ENCODE results near the gene SMIM5.
"Not testable (repeated sequence)": the region's sequence is repeated elsewhere in the genome, so short reads cannot be mapped to it uniquely, and the experiment has no call there.

Gene SMIM5

DNA sequence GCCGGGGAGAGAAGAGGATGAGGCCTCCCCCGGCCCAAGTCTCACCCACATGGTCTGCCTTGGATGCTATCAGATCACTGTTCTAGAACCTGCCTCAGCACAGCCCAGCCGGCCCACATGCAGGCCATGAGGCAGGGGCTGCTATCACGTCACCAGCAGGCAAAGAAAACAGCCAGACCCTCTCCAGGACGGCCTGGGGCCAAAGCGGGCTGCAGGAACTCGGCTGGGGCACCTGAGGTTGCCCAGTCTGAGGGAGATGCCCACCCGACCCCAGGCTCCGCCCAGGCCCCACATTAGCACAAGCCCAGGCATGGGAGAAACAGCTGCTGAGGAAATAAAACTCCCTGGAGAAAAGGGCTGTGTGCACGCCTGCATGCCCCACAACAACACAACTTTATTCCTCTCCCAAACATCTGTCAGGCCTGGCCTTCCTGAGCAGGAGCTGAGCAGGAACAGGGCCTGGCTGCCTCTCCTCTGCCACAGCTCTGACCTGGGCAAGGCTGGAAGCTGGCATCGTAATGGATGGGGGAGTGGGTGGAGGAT is 6.7 kb upstream of the SMIM5 start:
- DNase-seq: no peak

- DNase-seq: no peak
Observed at GRCh38 chr17:75627094-75627493, 6.1 kb upstream of the SMIM5 start.

DNA sequence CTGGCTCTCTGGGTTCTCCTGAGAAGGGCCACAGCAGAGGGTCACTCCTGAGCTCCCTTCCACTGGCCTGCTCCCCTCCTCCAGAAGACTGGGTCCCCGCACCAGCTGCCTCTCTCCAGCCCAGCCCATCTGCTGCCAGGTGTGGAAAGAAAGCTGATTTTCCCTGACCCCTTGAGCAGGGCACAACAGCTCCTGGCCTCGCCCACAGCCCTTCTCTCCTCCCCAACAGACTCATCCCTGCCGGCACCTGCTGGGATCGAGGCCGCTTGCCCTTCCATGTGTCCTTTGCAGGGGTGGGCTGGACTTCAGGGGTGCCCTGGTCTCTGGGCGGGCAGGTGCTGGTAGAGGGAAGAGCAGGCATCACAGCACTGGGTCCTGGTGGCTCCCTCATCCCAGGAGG is 4.8 kb upstream of the SMIM5 start:
- DNase-seq: no peak

GRCh38 chr17:75629157-75629556 is 4.1 kb upstream of the SMIM5 start:
- DNase-seq: no peak

DNA sequence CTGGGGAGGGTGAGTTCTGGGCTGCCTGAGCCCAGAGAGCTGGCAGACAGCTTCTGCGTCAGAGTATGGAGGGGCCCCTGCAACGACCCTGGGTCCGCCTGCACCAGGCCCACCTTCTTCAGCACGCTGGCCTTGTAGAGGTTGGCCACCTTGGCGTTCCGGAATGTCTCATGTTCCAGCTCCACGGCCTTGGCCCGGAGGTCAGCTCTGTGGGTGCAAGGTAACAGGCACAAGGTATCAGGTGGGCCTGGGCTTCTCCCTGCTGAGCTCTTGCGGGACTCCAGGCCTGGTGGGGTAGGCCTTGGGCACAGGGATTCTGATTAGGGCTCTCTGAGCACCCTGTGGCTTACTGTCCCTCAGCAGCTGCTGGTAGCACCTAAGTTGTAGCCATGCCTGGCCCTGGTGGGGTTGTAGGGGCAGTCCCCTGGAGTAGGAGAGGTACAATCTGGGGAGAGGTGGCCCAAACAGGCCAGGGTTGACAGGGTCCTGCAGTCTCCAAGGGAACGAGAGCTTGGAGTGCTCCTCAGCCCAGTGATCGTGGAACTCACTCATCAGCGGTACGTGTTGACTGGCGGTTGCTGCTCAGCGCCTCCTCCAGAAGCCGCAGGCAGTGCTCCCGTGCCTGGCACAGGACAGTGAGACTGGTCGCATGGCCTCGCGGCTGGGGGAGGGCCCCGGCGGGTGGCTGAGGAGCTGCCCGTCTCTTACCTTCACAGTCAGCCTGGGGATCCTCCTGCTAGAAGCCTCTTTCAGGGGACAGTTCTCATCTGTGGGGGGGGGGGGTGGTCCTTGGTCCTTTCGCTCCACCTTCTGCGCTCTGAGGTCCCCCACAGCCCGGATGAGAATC is 2.9 kb upstream of the SMIM5 start:
- no peak for DNase-seq

DNA sequence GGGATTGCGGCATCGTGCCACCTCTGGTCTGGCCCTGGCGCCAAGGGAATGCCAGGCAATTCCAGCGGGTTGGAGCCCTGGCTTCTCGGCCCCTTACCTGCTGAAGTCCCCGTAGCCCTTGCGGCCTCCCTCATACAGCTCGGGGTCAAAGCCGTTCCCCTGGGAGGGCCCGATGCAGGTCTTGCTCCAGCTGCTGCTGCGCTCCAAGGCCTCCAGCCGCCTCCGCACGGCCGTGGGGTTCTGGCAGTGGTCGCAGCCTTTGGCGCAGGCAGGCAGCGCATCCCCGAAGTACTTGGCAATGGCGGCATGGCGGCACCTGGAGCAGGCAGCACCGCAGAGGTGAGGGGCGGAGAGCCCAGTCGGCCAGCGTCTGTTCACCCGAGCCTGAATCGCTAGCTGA is 1.9 kb upstream of the SMIM5 start:
- no peak for DNase-seq

GRCh38 chr17:75632428-75632827 is 806 bp upstream of the SMIM5 start:
- no peak for DNase-seq

DNA sequence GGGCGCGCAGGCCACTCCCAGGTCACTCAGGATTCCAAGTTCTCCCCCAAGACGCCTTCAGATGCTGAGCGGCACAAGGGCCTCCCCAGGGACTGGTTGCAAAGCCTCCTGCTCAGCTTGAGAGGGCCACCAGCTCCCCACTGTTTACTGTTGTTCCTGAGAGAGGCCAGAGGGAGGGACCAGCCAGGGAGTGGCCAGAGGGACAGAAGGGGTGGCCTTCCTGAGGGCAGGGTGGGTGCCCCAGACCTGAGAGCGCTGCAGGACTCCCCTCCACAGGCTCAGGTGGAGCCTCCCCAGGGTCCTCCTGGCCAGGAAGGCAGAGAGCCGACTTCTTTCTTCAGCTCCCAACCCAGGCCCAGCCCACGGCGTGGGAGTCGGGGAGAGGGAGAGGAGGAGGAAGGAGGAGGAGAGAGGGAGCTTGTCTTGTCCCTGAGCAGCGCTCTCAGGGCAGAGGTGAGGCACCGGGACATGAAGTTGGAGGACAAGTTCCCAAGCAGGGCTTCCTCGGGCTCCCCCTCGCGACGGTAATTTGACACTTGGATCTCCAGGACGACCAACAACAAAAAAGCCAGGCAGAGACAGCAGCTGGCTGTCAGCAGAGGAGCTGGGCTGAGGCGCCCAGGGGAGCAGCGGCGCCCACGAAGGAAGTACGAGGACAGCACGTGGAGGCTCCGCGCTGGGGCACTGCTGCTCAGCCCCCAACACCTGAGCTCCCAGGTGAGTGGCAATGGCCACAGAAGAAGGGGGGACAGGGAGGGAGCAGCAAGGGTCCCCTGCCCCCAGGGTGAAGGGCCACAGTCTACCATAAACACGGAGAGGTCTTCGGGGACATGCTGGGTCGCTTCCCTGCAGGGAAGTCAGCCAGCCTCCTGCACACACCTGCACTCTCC is 497 bp downstream of the SMIM5 start:
- DNase-seq: peak; percentile 79

DNA sequence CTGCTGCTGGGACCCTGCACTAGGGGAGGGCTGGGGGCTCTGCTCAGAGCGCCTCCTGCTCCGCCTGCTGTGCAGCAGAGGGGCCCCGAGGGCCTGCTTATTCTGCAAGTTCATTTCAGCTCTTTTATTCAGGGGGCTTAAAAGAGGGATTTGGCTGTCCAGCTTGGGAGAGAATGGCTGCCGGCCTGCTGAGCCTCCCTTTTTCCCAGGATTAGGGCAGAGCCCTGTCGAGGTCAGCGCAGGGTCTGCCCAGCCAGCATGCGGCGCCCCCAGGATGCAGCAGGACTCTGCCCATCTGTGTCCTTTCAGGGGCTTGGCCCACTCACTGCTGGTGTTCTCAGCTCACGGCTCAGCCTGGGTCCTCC is 1.1 kb downstream of the SMIM5 start:
- no peak for DNase-seq

DNA sequence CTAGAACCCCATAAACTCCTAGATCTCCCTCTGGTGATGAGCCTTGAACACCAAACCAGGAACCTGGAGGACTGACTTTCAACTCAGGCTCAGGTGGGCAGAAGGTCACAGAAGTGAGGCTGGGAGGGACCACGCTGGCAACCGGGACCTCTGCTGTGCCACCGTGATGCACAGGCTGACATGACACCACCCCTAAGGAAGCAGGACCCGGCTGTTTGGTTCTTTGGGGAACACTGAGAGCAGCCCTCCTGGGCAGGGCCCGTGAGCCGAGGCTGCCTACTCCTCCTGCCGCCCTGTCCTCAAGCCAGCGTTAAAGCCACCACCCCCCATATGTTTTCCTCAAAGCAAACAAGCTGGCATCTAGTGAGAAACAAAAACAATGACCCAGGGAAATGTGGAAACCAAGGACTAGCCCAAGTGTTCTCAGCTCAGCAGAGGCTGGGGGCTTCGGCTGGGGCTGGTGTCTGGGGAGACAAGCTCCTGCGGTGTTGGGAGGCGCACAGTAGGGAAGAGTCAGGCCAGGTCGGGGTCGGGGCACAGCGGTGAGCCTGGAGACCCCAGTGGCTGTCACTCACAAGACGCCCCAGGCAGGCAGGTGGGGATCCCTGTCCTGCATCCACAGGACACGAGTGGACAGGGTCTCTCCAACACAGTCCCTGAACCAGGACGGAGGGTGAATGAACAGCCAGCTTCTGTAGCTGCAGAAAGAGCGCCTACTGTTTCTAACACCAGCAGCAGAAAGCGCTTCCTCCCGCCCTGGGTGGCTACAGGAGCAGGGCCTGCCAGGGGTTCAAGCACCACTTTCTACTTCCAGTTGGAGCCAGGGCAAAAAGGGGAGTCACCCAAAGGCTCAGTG is 1.7 kb downstream of the SMIM5 start:
- no peak for DNase-seq

GRCh38 chr17:75635610-75636202 is 2.5 kb downstream of the SMIM5 start:
- no peak for DNase-seq

DNA sequence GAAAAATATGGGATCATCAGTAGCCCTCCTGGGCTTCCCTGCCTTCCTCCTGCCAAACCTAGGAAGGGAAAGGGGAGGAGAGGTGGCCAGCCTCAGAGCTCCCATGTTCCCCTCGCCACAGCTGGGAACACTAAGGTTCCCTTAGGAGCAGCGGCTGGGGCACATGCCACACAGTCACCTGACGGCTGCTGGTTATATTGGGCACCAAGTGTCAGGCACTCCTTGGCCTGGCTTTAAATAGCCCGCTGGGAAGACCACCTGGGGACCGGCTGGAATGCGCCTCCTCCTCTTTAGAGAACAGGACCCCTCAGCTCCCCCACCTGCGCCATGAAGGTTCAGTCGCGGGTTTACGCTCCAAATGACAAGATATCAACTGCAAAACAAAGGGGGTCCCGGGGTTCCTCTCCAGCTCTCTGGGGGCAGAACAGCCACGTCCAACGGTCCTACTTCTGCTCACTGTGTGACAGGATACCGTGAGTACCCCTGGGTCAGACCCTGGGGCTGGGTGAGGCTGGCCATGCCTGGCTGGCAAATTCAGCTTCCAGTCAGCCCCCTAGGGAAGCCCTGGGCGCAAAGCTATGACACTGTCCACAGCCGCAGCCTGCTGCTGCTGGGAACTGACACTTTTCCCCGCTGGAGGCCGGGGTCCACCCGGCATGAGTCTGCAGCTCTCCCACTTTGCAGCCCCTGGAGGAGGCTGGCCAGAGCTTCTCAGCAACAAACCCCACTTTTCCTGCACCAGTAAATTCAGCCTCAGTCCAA is 3.3 kb downstream of the SMIM5 start:
- DNase-seq: no peak

DNA sequence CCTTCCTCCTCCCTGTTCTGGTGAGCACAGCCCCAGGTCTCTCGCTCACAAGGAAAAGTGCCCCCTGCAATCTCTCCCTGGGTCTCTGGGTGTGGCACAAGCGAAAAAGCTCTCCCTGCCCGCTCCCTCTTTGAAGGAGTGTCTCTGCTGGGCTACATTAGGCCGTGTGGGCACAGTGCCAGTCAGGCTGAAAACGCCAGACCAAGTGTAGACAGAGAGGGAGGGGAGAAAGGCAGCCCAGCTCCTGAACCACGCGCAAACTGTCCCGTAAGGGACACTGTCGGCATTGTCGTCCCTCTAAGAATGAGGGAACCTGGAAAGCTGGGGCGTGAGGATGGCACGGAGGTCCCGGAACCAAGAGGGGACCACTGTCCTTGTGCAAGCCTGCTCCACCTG is 3.9 kb downstream of the SMIM5 start:
- DNase-seq: no peak

- DNase-seq: no peak
Observed at GRCh38 chr17:75637551-75637950, 4.3 kb downstream of the SMIM5 start.

DNA sequence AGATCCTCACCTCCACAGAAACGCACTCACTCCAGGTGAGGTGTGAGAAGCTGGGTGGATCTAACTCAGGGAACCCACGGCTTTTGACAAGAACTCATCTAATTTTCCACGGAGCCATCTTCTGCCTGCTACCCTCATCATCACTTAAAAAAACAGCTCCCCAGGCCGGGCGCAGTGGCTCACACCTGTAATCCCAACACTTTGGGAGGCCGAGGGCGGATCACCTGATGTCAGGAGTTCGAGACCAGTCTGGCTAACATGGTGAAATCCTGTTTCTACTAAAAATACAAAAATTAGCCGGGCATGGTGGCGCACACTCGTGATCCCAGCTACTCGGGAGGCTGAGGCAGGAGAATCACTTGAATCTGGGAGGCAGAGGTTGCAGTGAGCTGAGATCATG is 4.8 kb downstream of the SMIM5 start:
- not testable (repeated sequence) for DNase-seq

DNA sequence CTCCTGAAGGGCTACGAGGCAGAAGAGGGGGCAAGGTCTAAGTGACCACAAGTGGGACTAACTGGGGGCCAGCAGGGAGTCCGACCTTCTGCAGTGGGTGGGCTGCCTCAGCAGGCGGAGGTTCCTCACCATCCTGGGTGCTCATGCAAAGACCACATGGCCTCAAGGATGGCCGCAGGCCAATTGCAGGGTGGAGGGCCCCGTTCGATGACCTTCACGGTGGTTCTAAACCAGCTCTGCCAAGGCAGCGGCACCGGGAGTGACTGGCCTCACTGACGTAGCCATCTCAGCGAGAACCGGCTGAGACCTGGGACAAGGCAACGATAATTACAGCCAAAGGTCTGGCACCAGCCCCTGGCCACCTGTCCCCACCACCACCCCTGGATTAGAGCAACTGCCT is 5.7 kb downstream of the SMIM5 start:
- no peak for DNase-seq

- no peak for DNase-seq
Observed at GRCh38 chr17:75639327-75639726, 6.1 kb downstream of the SMIM5 start.

DNA sequence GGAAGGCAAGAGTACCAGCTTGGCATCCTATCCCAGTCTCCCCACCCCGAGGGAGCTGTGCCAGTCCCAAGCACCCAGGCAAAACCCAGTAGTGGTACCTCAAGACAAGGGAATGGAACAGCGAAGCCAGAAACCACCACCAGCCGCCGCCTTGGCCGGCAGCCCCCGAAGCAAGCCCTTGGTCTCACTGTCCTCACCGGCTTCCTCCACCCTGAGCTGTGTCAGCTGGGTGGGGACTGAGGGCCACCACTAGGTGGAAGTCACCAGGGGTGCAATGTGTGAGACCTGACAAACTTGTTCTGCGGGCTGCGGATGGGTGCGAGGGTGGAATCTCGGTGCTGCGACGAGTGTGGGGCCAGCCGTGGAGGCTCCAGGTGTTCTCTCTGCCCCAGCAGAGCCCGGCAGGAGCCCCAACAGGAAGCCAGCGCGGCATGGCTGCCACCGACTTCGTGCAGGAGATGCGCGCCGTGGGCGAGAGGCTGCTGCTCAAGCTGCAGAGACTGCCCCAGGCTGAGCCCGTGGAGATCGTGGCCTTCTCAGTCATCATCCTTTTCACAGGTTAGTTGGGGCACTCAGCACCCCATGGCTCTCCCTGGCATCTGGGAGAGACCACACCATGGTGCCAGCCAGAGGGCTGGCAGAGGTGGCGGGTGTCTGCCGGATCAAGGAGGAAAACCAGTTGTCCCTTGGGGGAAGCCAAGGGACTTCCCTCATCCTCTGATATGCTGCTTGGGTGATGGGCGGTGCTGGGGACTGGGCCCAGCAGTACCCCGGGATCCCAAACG is 6.7 kb downstream of the SMIM5 start:
- DNase-seq: no peak

DNA sequence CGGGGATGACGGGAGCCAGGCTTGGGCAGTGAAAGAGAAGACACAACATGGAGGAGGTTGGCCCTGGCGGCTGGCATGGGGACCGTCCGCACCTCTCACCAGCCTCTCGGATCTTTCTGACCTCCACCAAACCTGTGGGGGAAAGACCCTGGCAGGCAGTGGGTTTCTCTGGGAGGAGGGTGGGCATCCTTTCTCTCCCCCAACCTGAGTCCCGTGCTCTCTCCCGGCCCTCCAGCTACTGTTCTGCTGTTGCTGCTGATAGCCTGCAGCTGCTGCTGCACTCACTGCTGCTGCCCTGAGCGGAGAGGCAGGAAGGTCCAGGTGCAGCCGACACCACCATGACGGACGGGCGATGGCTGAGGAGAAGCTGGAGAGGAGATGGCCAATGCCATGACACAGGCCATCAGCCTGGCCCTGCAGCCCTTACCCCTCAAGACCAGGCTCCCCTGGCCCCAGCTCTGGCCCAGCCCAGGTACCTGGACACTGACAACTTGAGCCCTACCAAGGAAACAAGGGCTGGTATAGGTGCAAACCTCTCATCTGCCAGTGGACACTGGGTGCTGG is 7.4 kb downstream of the SMIM5 start:
- DNase-seq: no peak

- no peak for DNase-seq
Observed at GRCh38 chr17:75641343-75641742, 8.1 kb downstream of the SMIM5 start.

Measured in RPMI8226 (cell line).